Keratinocyte (primary cell): ENCODE data around the gene LEAP2. TPM values are rescaled to one million over a fixed set of nuclear protein-coding genes. Genes with fewer than 3 reads are reported as not detected.

Source experiments
- DNase-seq: peaks from one replicate; pipeline ENCODE4 v3.0.0-alpha.2; 2011; ENCODE audit warnings: low read depth, missing footprints, low spot score
- FAIRE-seq: peaks from 2 replicates; lab custom pipeline; 2011; peaks lifted over from hg19 to GRCh38; lab: Jason Lieb, UNC
- H2AFZ ChIP-seq: 2 replicates; pipeline ENCODE4 v1.6.0; 2012; ENCODE audit warnings: low read length, control low read depth, inconsistent platforms; ENCODE audit not compliant: control insufficient read depth
- H3K27ac ChIP-seq: 2 replicates; pipeline ENCODE4 v1.5.1; 2011; ENCODE audit warnings: low read length; ENCODE audit not compliant: control insufficient read depth, insufficient read depth
- H3K27me3 ChIP-seq: 3 replicates; pipeline ENCODE4 v1.6.0; 2011; ENCODE audit warnings: low read length; ENCODE audit not compliant: control insufficient read depth, insufficient read depth; ENCODE audit errors: extremely low read depth
- H3K36me3 ChIP-seq, 2 experiments: 2 replicates in 1 of 2; 3 replicates in 1 of 2; pipeline ENCODE4 v1.5.1; 2011; ENCODE audit warnings: low read length in 2 of 2, mild to moderate bottlenecking in 1 of 2; ENCODE audit not compliant: control insufficient read depth in 2 of 2, insufficient read depth in 2 of 2; ENCODE audit errors: extremely low read depth in 1 of 2
- H3K4me1 ChIP-seq: 3 replicates; pipeline ENCODE4 v1.5.1; 2011; ENCODE audit warnings: low read length; ENCODE audit not compliant: control insufficient read depth, insufficient read depth; ENCODE audit errors: extremely low read depth
- H3K4me2 ChIP-seq: 3 replicates; pipeline ENCODE4 v1.6.0; 2011; ENCODE audit warnings: low read depth, low read length; ENCODE audit not compliant: control insufficient read depth, insufficient read depth; ENCODE audit errors: extremely low read depth
- H3K4me3 ChIP-seq, 3 experiments: fragments of 200-600 bp in 1 of 3; sonication (generic) in 1 of 3; 2 replicates in 2 of 3; 3 replicates in 1 of 3; pipeline ENCODE4 v1.5.1; 2011 to 2016; ENCODE audit warnings: low read length in 3 of 3, mild to moderate bottlenecking in 3 of 3, control low read depth in 2 of 3, inconsistent platforms in 1 of 3, low read depth in 1 of 3, mixed read lengths in 1 of 3, mixed run types in 1 of 3, moderate library complexity in 1 of 3; ENCODE audit not compliant: control insufficient read depth in 2 of 3, insufficient read depth in 2 of 3; ENCODE audit errors: extremely low read depth in 1 of 3
- H3K79me2 ChIP-seq: 2 replicates; pipeline ENCODE4 v1.6.0; 2012; ENCODE audit warnings: low read length; ENCODE audit not compliant: control insufficient read depth, insufficient read depth
- H3K9ac ChIP-seq: 3 replicates; pipeline ENCODE4 v1.6.0; 2011; ENCODE audit warnings: low read length; ENCODE audit not compliant: control insufficient read depth, insufficient read depth; ENCODE audit errors: extremely low read depth
- H3K9me1 ChIP-seq: 3 replicates; pipeline ENCODE4 v1.6.0; 2011; ENCODE audit warnings: low read length; ENCODE audit not compliant: control insufficient read depth, insufficient read depth; ENCODE audit errors: extremely low read depth
- H3K9me3 ChIP-seq: 2 replicates; pipeline ENCODE4 v1.5.1; 2012; ENCODE audit warnings: low read depth, low read length; ENCODE audit not compliant: control insufficient read depth
- H4K20me1 ChIP-seq: 3 replicates; pipeline ENCODE4 v1.6.0; 2011; ENCODE audit warnings: low read length; ENCODE audit not compliant: control insufficient read depth, insufficient read depth; ENCODE audit errors: extremely low read depth
- EZH2 ChIP-seq: IDR thresholded peaks from one replicate; pipeline ENCODE4 v1.6.1; 2012; ENCODE audit warnings: inconsistent platforms, mild to moderate bottlenecking, low read length, moderate library complexity
- dilution Hi-C: fragments of 300-500 bp; cut with MboI; formaldehyde crosslinking; loops from one replicate; pipeline ENCODE4 v1.7.0; 2020; ENCODE audit warnings: low sequenced_read_pairs; ENCODE audit not compliant: extremely low pct_ligation_motif_present
- polyA plus RNA-seq, 5 experiments: library from polyadenylated mRNA; depleted of rRNA in 3 of 5; stranded (reverse) in 3 of 5; stranded (forward) in 1 of 5; unstranded in 1 of 5; fragments of >200 nt; gene quantifications; 1 replicate in 1 of 5; 2 replicates in 3 of 5; 3 replicates in 1 of 5; pipeline versions ENCODE4 v1.2.1 to v1.2.3, GENCODE V29; 2011 to 2012; ENCODE audit warnings: missing spikeins in 2 of 5, low read depth in 1 of 5, low replicate concordance in 1 of 5
- TF ChIP-seq, protein P1 (sequence below), 3 experiments: IDR thresholded peaks in 1 of 3; conservative IDR thresholded peaks in 1 of 3; optimal IDR thresholded peaks in 1 of 3; 2 replicates in 2 of 3; 3 replicates in 1 of 3; pipeline versions ENCODE3 to v1.5.1; 2011; ENCODE audit warnings: low read length in 3 of 3, mild to moderate bottlenecking in 3 of 3, moderate library complexity in 2 of 3, control low read depth in 1 of 3, inconsistent platforms in 1 of 3; ENCODE audit not compliant: insufficient read depth in 2 of 3; ENCODE audit errors: extremely low read depth in 1 of 3

The LEAP2 gene
- polyA plus RNA-seq, 1 donor (not counting 4 experiments of a cell fraction or from before 2014, with no cell fraction given): 1.2 TPM

GRCh38 chr5:132867046-132867451 is 6.4 kb upstream of the LEAP2 start:
- Histone ChIP-seq H3K27me3 (no peaks in the 10 kb centered on the region), H3K36me3 (peaks cover 3 to 18% of the 10 kb centered on the region in 2 experiments), H2AFZ (peak overlapping the region; percentile 89), H3K9me3 (no peaks in the 10 kb centered on the region), H3K9ac (peak overlapping the region; percentile 96), H3K4me3 (peak overlapping the region; percentile 69 to 99 (median 98)), H3K4me1 (peaks cover 14% of the 10 kb centered on the region), H3K27ac (peak overlapping the region; percentile 91), H4K20me1 (peaks cover 2% of the 10 kb centered on the region), H3K9me1 (no peaks in the 10 kb centered on the region), H3K79me2 (peaks cover 17% of the 10 kb centered on the region), H3K4me2 (peak overlapping the region; percentile 97)
- FAIRE-seq: no peak
- DNase-seq: no peak
- dilution Hi-C loops: no loop called here
- TF ChIP-seq, protein P1, sequence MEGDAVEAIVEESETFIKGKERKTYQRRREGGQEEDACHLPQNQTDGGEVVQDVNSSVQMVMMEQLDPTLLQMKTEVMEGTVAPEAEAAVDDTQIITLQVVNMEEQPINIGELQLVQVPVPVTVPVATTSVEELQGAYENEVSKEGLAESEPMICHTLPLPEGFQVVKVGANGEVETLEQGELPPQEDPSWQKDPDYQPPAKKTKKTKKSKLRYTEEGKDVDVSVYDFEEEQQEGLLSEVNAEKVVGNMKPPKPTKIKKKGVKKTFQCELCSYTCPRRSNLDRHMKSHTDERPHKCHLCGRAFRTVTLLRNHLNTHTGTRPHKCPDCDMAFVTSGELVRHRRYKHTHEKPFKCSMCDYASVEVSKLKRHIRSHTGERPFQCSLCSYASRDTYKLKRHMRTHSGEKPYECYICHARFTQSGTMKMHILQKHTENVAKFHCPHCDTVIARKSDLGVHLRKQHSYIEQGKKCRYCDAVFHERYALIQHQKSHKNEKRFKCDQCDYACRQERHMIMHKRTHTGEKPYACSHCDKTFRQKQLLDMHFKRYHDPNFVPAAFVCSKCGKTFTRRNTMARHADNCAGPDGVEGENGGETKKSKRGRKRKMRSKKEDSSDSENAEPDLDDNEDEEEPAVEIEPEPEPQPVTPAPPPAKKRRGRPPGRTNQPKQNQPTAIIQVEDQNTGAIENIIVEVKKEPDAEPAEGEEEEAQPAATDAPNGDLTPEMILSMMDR (optimal IDR thresholded peaks at IDR 0.05 in 1 of 3, IDR thresholded peaks at IDR 0.05 in 1 of 3, conservative IDR thresholded peaks at IDR 0.05 in 1 of 3; ENCODE audit: extremely low read depth in 1 of 3, insufficient read depth in 2 of 3, low read length in 3 of 3): no peak
- no peak for TF ChIP-seq EZH2

- no peak for DNase-seq
- H3K4me1 ChIP-seq: peaks cover 14% of the 10 kb centered on the region
- peaks cover 2% of the 10 kb centered on the region for H4K20me1 ChIP-seq
- H3K9ac ChIP-seq: no peak overlapping the region
- no peaks in the 10 kb centered on the region for H3K9me1 ChIP-seq
- no peaks in the 10 kb centered on the region for H3K9me3 ChIP-seq
- H2AFZ ChIP-seq: no peak overlapping the region
- FAIRE-seq: no peak
- no peak overlapping the region for H3K27ac ChIP-seq
- H3K4me2 ChIP-seq: no peak overlapping the region
- dilution Hi-C loops: no loop called here
- TF ChIP-seq EZH2: no peak
- TF ChIP-seq, protein P1 (optimal IDR thresholded peaks at IDR 0.05 in 1 of 3, IDR thresholded peaks at IDR 0.05 in 1 of 3, conservative IDR thresholded peaks at IDR 0.05 in 1 of 3; ENCODE audit: extremely low read depth in 1 of 3, insufficient read depth in 2 of 3, low read length in 3 of 3): no peak
- H3K79me2 ChIP-seq: peaks cover 17% of the 10 kb centered on the region
- no peaks in the 10 kb centered on the region for H3K27me3 ChIP-seq
- no peak overlapping the region for H3K4me3 ChIP-seq
- peaks cover 4 to 20% of the 10 kb centered on the region in 2 experiments for H3K36me3 ChIP-seq
Measured at GRCh38 chr5:132868754-132869153, 4.7 kb upstream of the LEAP2 start.
